H9 (cell line): ENCODE measurements around the gene TCOF1. TPM values are rescaled to one million over a fixed set of nuclear protein-coding genes. Genes with fewer than 3 reads are reported as not detected.

Source experiments
- DNase-seq: peaks from one replicate; pipeline ENCODE4 v3.0.0-alpha.2; 2017
- H2AFZ ChIP-seq: one replicate; pipeline ENCODE4 v1.6.1; 2013; ENCODE audit warnings: mild to moderate bottlenecking, low read length, control low read depth, moderate library complexity
- H2AK5ac ChIP-seq: 2 replicates; pipeline ENCODE4 v1.6.1; 2013; ENCODE audit warnings: low read length, control low read depth, mixed read lengths; ENCODE audit not compliant: insufficient read length
- H2BK120ac ChIP-seq: one replicate; pipeline ENCODE4 v1.6.1; 2013; ENCODE audit warnings: low read depth, mild to moderate bottlenecking, low read length, control low read depth, inconsistent platforms; ENCODE audit not compliant: poor library complexity, severe bottlenecking
- H2BK12ac ChIP-seq: 2 replicates; pipeline ENCODE4 v1.6.1; 2013; ENCODE audit warnings: low read length, control low read depth, mixed read lengths, low read depth; ENCODE audit not compliant: insufficient read length
- H2BK15ac ChIP-seq: 2 replicates; pipeline ENCODE4 v1.6.1; 2013; ENCODE audit warnings: low read depth, low read length, control low read depth
- H2BK20ac ChIP-seq: one replicate; pipeline ENCODE4 v1.6.1; 2013; ENCODE audit warnings: low read depth, mild to moderate bottlenecking, low read length, control low read depth, inconsistent platforms; ENCODE audit not compliant: poor library complexity, severe bottlenecking
- H2BK5ac ChIP-seq: 2 replicates; pipeline ENCODE4 v1.6.1; 2013; ENCODE audit warnings: low read length, control low read depth, mixed read lengths; ENCODE audit not compliant: insufficient read length
- H3K14ac ChIP-seq: 2 replicates; pipeline ENCODE4 v1.6.1; 2013; ENCODE audit warnings: low read length, control low read depth; ENCODE audit not compliant: insufficient read depth
- H3K18ac ChIP-seq: 2 replicates; pipeline ENCODE4 v1.6.1; 2013; ENCODE audit warnings: low read depth, mild to moderate bottlenecking, mixed read lengths, low read length, control low read depth; ENCODE audit not compliant: insufficient read length
- H3K23ac ChIP-seq: 2 replicates; pipeline ENCODE4 v1.6.1; 2013; ENCODE audit warnings: low read length, control low read depth, mixed read lengths, low read depth; ENCODE audit not compliant: insufficient read length
- H3K23me2 ChIP-seq: 2 replicates; pipeline ENCODE4 v1.6.1; 2013; ENCODE audit warnings: low read depth, mild to moderate bottlenecking, mixed read lengths, low read length, control low read depth; ENCODE audit not compliant: insufficient read length, poor library complexity, severe bottlenecking
- H3K27ac ChIP-seq: 2 replicates; pipeline ENCODE4 v1.5.1; 2013; ENCODE audit warnings: low read length, control low read depth, mixed read lengths, low read depth; ENCODE audit not compliant: insufficient read length
- H3K27me3 ChIP-seq: 2 replicates; pipeline ENCODE4 v1.6.1; 2013; ENCODE audit warnings: low read length, control low read depth, inconsistent platforms; ENCODE audit not compliant: insufficient read depth
- H3K4ac ChIP-seq: 2 replicates; pipeline ENCODE4 v1.6.1; 2013; ENCODE audit warnings: low read depth, mild to moderate bottlenecking, control low read depth, inconsistent platforms, low read length, moderate library complexity
- H3K4me1 ChIP-seq: 2 replicates; pipeline ENCODE4 v1.6.1; 2013; ENCODE audit warnings: low read length, control low read depth, inconsistent platforms; ENCODE audit not compliant: insufficient read depth
- H3K4me2 ChIP-seq: 2 replicates; pipeline ENCODE4 v1.6.1; 2013; ENCODE audit warnings: low read length, control low read depth, mixed read lengths; ENCODE audit not compliant: insufficient read length, insufficient read depth
- H3K56ac ChIP-seq: 2 replicates; pipeline ENCODE4 v1.6.1; 2013; ENCODE audit warnings: low read depth, mild to moderate bottlenecking, mixed read lengths, low read length, control low read depth; ENCODE audit not compliant: insufficient read length
- H3K79me1 ChIP-seq: 2 replicates; pipeline ENCODE4 v1.6.1; 2013; ENCODE audit warnings: low read depth, mild to moderate bottlenecking, moderate library complexity, low read length, control low read depth, inconsistent platforms; ENCODE audit not compliant: insufficient read depth, poor library complexity, severe bottlenecking
- H3K79me2 ChIP-seq: 2 replicates; pipeline ENCODE4 v1.6.1; 2013; ENCODE audit warnings: low read length, control low read depth, inconsistent platforms; ENCODE audit not compliant: insufficient read depth
- H3K9ac ChIP-seq: 2 replicates; pipeline ENCODE4 v1.6.1; 2013; ENCODE audit warnings: low read length, control low read depth, mixed read lengths; ENCODE audit not compliant: insufficient read length; ENCODE audit errors: extremely low read depth
- H3K9me3 ChIP-seq: one replicate; pipeline ENCODE4 v1.6.1; 2013; ENCODE audit warnings: low read depth, low read length, inconsistent platforms; ENCODE audit not compliant: control insufficient read depth
- H3T11ph ChIP-seq: one replicate; pipeline ENCODE4 v1.6.1; 2013; ENCODE audit warnings: mild to moderate bottlenecking, low read length, control low read depth, inconsistent platforms
- H4K20me1 ChIP-seq: one replicate; pipeline ENCODE4 v1.6.1; 2013; ENCODE audit not compliant: control insufficient read depth, insufficient read length, insufficient read depth
- H4K5ac ChIP-seq: 2 replicates; pipeline ENCODE4 v1.6.1; 2013; ENCODE audit warnings: low read depth, mild to moderate bottlenecking, mixed read lengths, low read length, control low read depth; ENCODE audit not compliant: insufficient read length
- H4K8ac ChIP-seq: replicated peaks from 2 replicates; pipeline ENCODE4 v1.6.1; 2013; ENCODE audit warnings: low read length, control low read depth, mixed read lengths, low read depth; ENCODE audit not compliant: insufficient read length
- H4K91ac ChIP-seq: 2 replicates; pipeline ENCODE4 v1.6.1; 2013; ENCODE audit warnings: low read depth, mild to moderate bottlenecking, moderate library complexity, mixed read lengths, low read length, control low read depth; ENCODE audit not compliant: insufficient read length
- H3K27ac Mint-ChIP-seq, 3 experiments: 2 replicates in 2 of 3; 3 replicates in 1 of 3; pipeline ENCODE4 v1.8.0; 2020 to 2021; ENCODE audit warnings: mixed read lengths in 3 of 3, mild to moderate bottlenecking in 1 of 3, moderate library complexity in 1 of 3
- H3K27me3 Mint-ChIP-seq: 2 replicates; pipeline ENCODE4 v1.8.0; 2021; ENCODE audit warnings: low read depth, mild to moderate bottlenecking, moderate library complexity, mixed read lengths
- H3K36me3 Mint-ChIP-seq, 3 experiments: 2 replicates in 2 of 3; 3 replicates in 1 of 3; pipeline ENCODE4 v1.8.0; 2020 to 2021; ENCODE audit warnings: low read depth in 3 of 3, mixed read lengths in 3 of 3; ENCODE audit not compliant: insufficient read depth in 1 of 3
- H3K4me1 Mint-ChIP-seq, 2 experiments: 2 replicates each; pipeline ENCODE4 v1.8.0; 2020; ENCODE audit warnings: mixed read lengths in 2 of 2
- H3K4me3 Mint-ChIP-seq, 2 experiments: 2 replicates in 1 of 2; 3 replicates in 1 of 2; pipeline ENCODE4 v1.8.0; 2020 to 2021; ENCODE audit warnings: mild to moderate bottlenecking in 2 of 2, mixed read lengths in 2 of 2, moderate library complexity in 1 of 2
- H3K9me3 Mint-ChIP-seq, 2 experiments: 2 replicates in 1 of 2; 3 replicates in 1 of 2; pipeline ENCODE4 v1.8.0; 2020; ENCODE audit warnings: mild to moderate bottlenecking in 2 of 2, mixed read lengths in 2 of 2, moderate library complexity in 1 of 2
- CTCF ChIP-seq: fragments of 200-600 bp; sonication (generic); conservative IDR thresholded peaks from 3 replicates; pipeline ENCODE4 v1.8.0; 2021; ENCODE audit warnings: antibody characterized with exemption, mild to moderate bottlenecking
- WGBS: extraction: QIAGEN DNeasy Blood & Tissue Kit; methylation state at CpG from one replicate; pipeline ENCODE4 v1.1.7; 2013; ENCODE audit warnings: missing lambda C conversion rate, low lambda C conversion rate, mixed read lengths; ENCODE audit not compliant: insufficient read length; ENCODE audit errors: extremely low coverage; 5-methylcytosine and 5-hydroxymethylcytosine counted together
- total RNA-seq: library from RNA; stranded (reverse); gene quantifications from 2 replicates; pipeline ENCODE4 v1.2.1, GENCODE V29; 2021

TCOF1 gene
- total RNA-seq, 1 experiment from 2014 or later = 128 TPM

DNA sequence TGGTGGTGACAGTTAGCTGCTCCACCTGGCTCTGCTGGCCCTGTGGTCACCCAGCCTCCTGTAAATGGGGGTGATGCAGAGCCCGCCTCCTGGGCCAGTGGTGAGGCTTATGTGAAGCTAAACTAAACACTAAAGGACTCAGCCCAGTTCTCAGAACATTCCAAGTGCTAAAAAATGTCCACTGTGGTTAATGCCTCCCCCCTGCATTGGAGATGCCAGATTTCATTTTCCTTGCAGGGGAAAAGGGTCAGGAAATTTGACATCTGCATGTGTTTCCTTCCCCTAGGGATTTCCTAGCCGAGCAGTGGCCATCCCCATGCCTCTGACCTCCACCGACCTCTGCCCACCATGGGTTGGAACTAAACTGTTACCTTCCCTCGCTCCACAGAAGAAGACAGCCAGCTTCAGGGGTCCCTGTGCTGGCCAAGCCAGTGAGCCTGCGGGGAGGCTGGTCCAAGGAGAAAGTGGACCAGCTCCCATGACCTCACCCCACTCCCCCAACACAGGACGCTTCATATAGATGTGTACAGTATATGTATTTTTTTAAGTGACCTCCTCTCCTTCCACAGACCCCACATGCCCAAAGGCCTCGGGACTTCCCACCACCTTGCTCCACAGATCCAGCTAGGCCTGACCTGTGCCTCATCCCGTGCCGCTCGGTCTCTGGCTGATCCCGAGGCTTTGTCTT, 42.2 kb downstream of the TCOF1 start:
- no peaks in the 10 kb centered on the region for H3K4me1 Mint-ChIP-seq
- Histone ChIP-seq H3K9ac (no peak overlapping the region), H4K91ac (no peak overlapping the region), H2BK120ac (no peak overlapping the region), H3K79me1 (no peaks in the 10 kb centered on the region), H3K4me2 (no peak overlapping the region), H3K56ac (no peak overlapping the region), H4K20me1 (peaks cover 2% of the 10 kb centered on the region), H3K23ac (no peak overlapping the region), H4K8ac (no peak overlapping the region), H2BK12ac (no peak overlapping the region), H2BK5ac (no peak overlapping the region), H3T11ph (no peak overlapping the region), H2AK5ac (no peak overlapping the region), H3K14ac (no peak overlapping the region), H3K79me2 (no peaks in the 10 kb centered on the region), H3K23me2 (no peaks in the 10 kb centered on the region), H2AFZ (no peak overlapping the region), H2BK15ac (no peak overlapping the region), H3K27ac (no peak overlapping the region), H2BK20ac (no peak overlapping the region), H4K5ac (no peak overlapping the region), H3K18ac (no peak overlapping the region), H3K4ac (no peak overlapping the region), H3K4me1 (no peaks in the 10 kb centered on the region), H3K9me3 (no peaks in the 10 kb centered on the region), H3K27me3 (no peaks in the 10 kb centered on the region)
- WGBS = no CpG with 5 or more reads among the region's 11 CpGs
- DNase-seq = no peak
- H3K4me3 Mint-ChIP-seq = no peak overlapping the region
- H3K27me3 Mint-ChIP-seq = no peaks in the 10 kb centered on the region
- H3K9me3 Mint-ChIP-seq = no peaks in the 10 kb centered on the region
- H3K27ac Mint-ChIP-seq = 0 out of 7 replicates have a peak overlapping the region, but pooled peaks of 1 of the 3 experiments have one; percentile 35
- H3K36me3 Mint-ChIP-seq = peaks cover 49 to 79% (median 67%) of the 10 kb centered on the region in 3 experiments
- TF ChIP-seq CTCF = no peak
